Keratinocyte (primary cell): ENCODE results near the gene ENTHD1. TPM values are rescaled to one million over a fixed set of nuclear protein-coding genes. Genes with fewer than 3 reads are reported as not detected.

Source experiments
- DNase-seq: peaks from one replicate; pipeline ENCODE4 v3.0.0-alpha.2; 2011; ENCODE audit warnings: low read depth, missing footprints, low spot score
- FAIRE-seq: peaks from 2 replicates; lab custom pipeline; 2011; peaks lifted over from hg19 to GRCh38; lab: Jason Lieb, UNC
- H2AFZ ChIP-seq: 2 replicates; pipeline ENCODE4 v1.6.0; 2012; ENCODE audit warnings: low read length, control low read depth, inconsistent platforms; ENCODE audit not compliant: control insufficient read depth
- H3K27ac ChIP-seq: 2 replicates; pipeline ENCODE4 v1.5.1; 2011; ENCODE audit warnings: low read length; ENCODE audit not compliant: control insufficient read depth, insufficient read depth
- H3K27me3 ChIP-seq: 3 replicates; pipeline ENCODE4 v1.6.0; 2011; ENCODE audit warnings: low read length; ENCODE audit not compliant: control insufficient read depth, insufficient read depth; ENCODE audit errors: extremely low read depth
- H3K36me3 ChIP-seq, 2 experiments: 2 replicates in 1 of 2; 3 replicates in 1 of 2; pipeline ENCODE4 v1.5.1; 2011; ENCODE audit warnings: low read length in 2 of 2, mild to moderate bottlenecking in 1 of 2; ENCODE audit not compliant: control insufficient read depth in 2 of 2, insufficient read depth in 2 of 2; ENCODE audit errors: extremely low read depth in 1 of 2
- H3K4me1 ChIP-seq: 3 replicates; pipeline ENCODE4 v1.5.1; 2011; ENCODE audit warnings: low read length; ENCODE audit not compliant: control insufficient read depth, insufficient read depth; ENCODE audit errors: extremely low read depth
- H3K4me2 ChIP-seq: 3 replicates; pipeline ENCODE4 v1.6.0; 2011; ENCODE audit warnings: low read depth, low read length; ENCODE audit not compliant: control insufficient read depth, insufficient read depth; ENCODE audit errors: extremely low read depth
- H3K4me3 ChIP-seq, 3 experiments: fragments of 200-600 bp in 1 of 3; sonication (generic) in 1 of 3; 2 replicates in 2 of 3; 3 replicates in 1 of 3; pipeline ENCODE4 v1.5.1; 2011 to 2016; ENCODE audit warnings: low read length in 3 of 3, mild to moderate bottlenecking in 3 of 3, control low read depth in 2 of 3, inconsistent platforms in 1 of 3, low read depth in 1 of 3, mixed read lengths in 1 of 3, mixed run types in 1 of 3, moderate library complexity in 1 of 3; ENCODE audit not compliant: control insufficient read depth in 2 of 3, insufficient read depth in 2 of 3; ENCODE audit errors: extremely low read depth in 1 of 3
- H3K79me2 ChIP-seq: 2 replicates; pipeline ENCODE4 v1.6.0; 2012; ENCODE audit warnings: low read length; ENCODE audit not compliant: control insufficient read depth, insufficient read depth
- H3K9ac ChIP-seq: 3 replicates; pipeline ENCODE4 v1.6.0; 2011; ENCODE audit warnings: low read length; ENCODE audit not compliant: control insufficient read depth, insufficient read depth; ENCODE audit errors: extremely low read depth
- H3K9me1 ChIP-seq: 3 replicates; pipeline ENCODE4 v1.6.0; 2011; ENCODE audit warnings: low read length; ENCODE audit not compliant: control insufficient read depth, insufficient read depth; ENCODE audit errors: extremely low read depth
- H3K9me3 ChIP-seq: 2 replicates; pipeline ENCODE4 v1.5.1; 2012; ENCODE audit warnings: low read depth, low read length; ENCODE audit not compliant: control insufficient read depth
- H4K20me1 ChIP-seq: 3 replicates; pipeline ENCODE4 v1.6.0; 2011; ENCODE audit warnings: low read length; ENCODE audit not compliant: control insufficient read depth, insufficient read depth; ENCODE audit errors: extremely low read depth
- CTCF ChIP-seq, 3 experiments: IDR thresholded peaks in 1 of 3; conservative IDR thresholded peaks in 1 of 3; optimal IDR thresholded peaks in 1 of 3; 2 replicates in 2 of 3; 3 replicates in 1 of 3; pipeline versions ENCODE3 to v1.5.1; 2011; ENCODE audit warnings: low read length in 3 of 3, mild to moderate bottlenecking in 3 of 3, moderate library complexity in 2 of 3, control low read depth in 1 of 3, inconsistent platforms in 1 of 3; ENCODE audit not compliant: insufficient read depth in 2 of 3; ENCODE audit errors: extremely low read depth in 1 of 3
- EZH2 ChIP-seq: IDR thresholded peaks from one replicate; pipeline ENCODE4 v1.6.1; 2012; ENCODE audit warnings: inconsistent platforms, mild to moderate bottlenecking, low read length, moderate library complexity
- dilution Hi-C: fragments of 300-500 bp; cut with MboI; formaldehyde crosslinking; loops from one replicate; pipeline ENCODE4 v1.7.0; 2020; ENCODE audit warnings: low sequenced_read_pairs; ENCODE audit not compliant: extremely low pct_ligation_motif_present
- polyA plus RNA-seq, 5 experiments: library from polyadenylated mRNA; depleted of rRNA in 3 of 5; stranded (reverse) in 3 of 5; stranded (forward) in 1 of 5; unstranded in 1 of 5; fragments of >200 nt; gene quantifications; 1 replicate in 1 of 5; 2 replicates in 3 of 5; 3 replicates in 1 of 5; pipeline versions ENCODE4 v1.2.1 to v1.2.3, GENCODE V29; 2011 to 2012; ENCODE audit warnings: missing spikeins in 2 of 5, low read depth in 1 of 5, low replicate concordance in 1 of 5

ENTHD1 gene
- polyA plus RNA-seq, 1 donor (not counting 4 experiments of a cell fraction or from before 2014, with no cell fraction given): not detected

GRCh38 chr22:39839917-39840510 is 53.5 kb downstream of the ENTHD1 start:
- FAIRE-seq (no peak), DNase-seq (no peak)
- TF ChIP-seq EZH2 (no peak), CTCF (optimal IDR thresholded peaks at IDR 0.05 in 1 of 3, IDR thresholded peaks at IDR 0.05 in 1 of 3, conservative IDR thresholded peaks at IDR 0.05 in 1 of 3; ENCODE audit: extremely low read depth in 1 of 3, insufficient read depth in 2 of 3, low read length in 3 of 3) (no peak)
- H3K27ac ChIP-seq: no peak overlapping the region
- no peaks in the 10 kb centered on the region for H3K36me3 ChIP-seq
- no peaks in the 10 kb centered on the region for H3K9me3 ChIP-seq
- no peak overlapping the region for H3K9ac ChIP-seq
- no peak overlapping the region for H3K4me2 ChIP-seq
- H3K79me2 ChIP-seq: no peaks in the 10 kb centered on the region
- dilution Hi-C loops: no loop called here
- H3K9me1 ChIP-seq: no peaks in the 10 kb centered on the region
- H3K4me1 ChIP-seq: no peaks in the 10 kb centered on the region
- no peak overlapping the region for H3K4me3 ChIP-seq
- H4K20me1 ChIP-seq: no peaks in the 10 kb centered on the region
- H3K27me3 ChIP-seq: peaks cover 6% of the 10 kb centered on the region
- H2AFZ ChIP-seq: no peak overlapping the region

GRCh38 chr22:39839204-39839603 is 54.4 kb downstream of the ENTHD1 start:
- no peaks in the 10 kb centered on the region for H3K4me1 ChIP-seq
- no peaks in the 10 kb centered on the region for H4K20me1 ChIP-seq
- no peak overlapping the region for H3K4me3 ChIP-seq
- no peak overlapping the region for H3K4me2 ChIP-seq
- no peak for DNase-seq
- dilution Hi-C loops: no loop called here
- no peaks in the 10 kb centered on the region for H3K36me3 ChIP-seq
- TF ChIP-seq CTCF (optimal IDR thresholded peaks at IDR 0.05 in 1 of 3, IDR thresholded peaks at IDR 0.05 in 1 of 3, conservative IDR thresholded peaks at IDR 0.05 in 1 of 3; ENCODE audit: extremely low read depth in 1 of 3, insufficient read depth in 2 of 3, low read length in 3 of 3): no peak
- H3K27me3 ChIP-seq: peaks cover 10% of the 10 kb centered on the region
- no peaks in the 10 kb centered on the region for H3K9me3 ChIP-seq
- H3K27ac ChIP-seq: no peak overlapping the region
- H2AFZ ChIP-seq: no peak overlapping the region
- no peaks in the 10 kb centered on the region for H3K79me2 ChIP-seq
- no peak for FAIRE-seq
- no peak overlapping the region for H3K9ac ChIP-seq
- H3K9me1 ChIP-seq: no peaks in the 10 kb centered on the region
